GM18861 (cell line): ENCODE data around the gene ARMC9.
"Not testable (repeated sequence)": the region's sequence is repeated elsewhere in the genome, so short reads cannot be mapped to it uniquely, and the experiment has no call there.

Experiments
- ATAC-seq: cut with Tn5 transposase; IDR thresholded peaks from one replicate; pipeline ENCODE4 v1.9.1; 2021; ENCODE audit not compliant: unreplicated experiment

The ARMC9 gene

DNA sequence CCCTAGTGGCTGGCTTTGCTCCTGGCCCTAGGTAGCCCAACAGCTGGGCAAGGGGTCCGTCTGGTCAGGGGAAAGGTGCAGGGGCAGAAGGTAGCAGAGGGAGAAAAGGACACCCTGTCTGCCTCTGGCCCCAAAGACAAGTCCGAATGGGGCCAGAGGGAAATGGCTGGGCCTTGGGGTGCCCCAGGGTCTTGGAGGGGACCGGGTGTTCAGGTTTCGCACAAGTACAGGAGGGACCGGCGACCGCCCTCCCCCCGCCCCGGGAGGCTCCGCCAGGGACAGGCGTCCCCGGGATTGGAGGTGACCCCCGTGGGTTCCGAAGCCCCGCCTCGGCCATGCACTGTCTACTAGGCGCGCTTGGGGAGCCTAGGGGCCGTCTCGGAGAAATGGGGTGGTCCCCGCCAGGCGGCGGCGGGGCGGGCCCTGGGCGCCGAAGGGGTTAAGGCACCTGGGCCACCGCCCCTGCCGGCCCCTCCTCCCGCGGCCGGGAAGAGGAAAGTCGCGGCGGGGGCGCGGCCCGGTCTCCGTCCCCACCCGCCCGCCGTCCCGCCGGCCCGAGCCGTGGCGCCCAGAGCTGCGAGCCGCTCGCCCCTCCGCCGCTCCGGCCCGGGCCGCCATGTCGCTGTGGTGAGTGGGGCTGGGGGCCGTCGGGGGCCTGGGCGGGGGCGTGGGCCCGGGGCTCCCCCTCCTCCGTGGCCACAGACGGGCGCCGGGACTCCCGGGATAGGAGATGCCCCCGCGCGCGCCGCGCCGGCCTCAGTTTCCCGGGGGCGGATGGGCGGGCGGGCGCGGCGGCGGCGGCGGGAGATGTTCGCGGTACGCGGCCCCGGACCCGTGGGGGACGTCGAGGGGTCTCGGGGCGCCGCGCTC is 197.0 kb downstream of the ARMC9 start, which contains the start of gene B3GNT7:
TSS of gene B3GNT7 (plus strand) at position 523 of the 870 bp plus-strand sequence. CDS start at position 617, 94 bp downstream.
- ATAC-seq, result no peak

DNA sequence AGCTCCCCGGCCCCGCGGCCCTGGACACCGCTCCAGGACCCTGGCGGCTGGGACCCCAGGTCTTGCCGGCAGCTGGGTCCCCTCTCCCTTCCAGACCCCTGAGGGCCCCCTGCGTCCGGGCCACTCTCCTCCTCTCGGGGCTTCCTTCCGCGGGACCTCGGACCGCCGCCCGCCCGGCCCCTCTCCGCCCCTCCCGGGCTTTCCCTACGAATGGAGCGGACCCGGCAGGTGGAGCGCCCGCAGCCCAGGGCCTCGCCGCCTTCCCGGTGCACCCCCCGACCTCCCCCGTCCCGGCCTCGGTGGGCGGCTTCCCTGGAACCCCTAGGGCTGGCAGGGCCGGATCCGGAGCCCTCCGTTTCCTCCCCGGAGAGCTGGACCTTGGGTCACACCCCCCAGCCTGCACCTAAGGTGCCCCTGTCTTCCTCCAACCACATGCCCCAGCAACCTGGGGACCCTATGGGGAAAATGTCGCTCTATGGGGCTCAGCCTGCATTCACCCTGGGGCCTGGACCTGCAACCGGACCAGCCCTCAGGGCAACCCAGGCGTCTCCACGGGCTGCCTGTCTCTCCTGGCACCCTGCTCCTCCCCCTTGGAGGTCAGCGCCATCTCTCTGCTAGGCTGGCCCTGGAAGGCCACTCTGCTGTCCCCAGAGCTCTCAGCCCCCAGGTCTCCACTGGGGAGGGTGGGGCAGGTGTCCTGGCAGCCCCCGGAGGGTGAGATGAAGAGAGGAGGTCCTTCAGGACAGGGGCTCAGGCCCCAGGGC is 197.8 kb downstream of the ARMC9 start:
- ATAC-seq, result no peak

DNA sequence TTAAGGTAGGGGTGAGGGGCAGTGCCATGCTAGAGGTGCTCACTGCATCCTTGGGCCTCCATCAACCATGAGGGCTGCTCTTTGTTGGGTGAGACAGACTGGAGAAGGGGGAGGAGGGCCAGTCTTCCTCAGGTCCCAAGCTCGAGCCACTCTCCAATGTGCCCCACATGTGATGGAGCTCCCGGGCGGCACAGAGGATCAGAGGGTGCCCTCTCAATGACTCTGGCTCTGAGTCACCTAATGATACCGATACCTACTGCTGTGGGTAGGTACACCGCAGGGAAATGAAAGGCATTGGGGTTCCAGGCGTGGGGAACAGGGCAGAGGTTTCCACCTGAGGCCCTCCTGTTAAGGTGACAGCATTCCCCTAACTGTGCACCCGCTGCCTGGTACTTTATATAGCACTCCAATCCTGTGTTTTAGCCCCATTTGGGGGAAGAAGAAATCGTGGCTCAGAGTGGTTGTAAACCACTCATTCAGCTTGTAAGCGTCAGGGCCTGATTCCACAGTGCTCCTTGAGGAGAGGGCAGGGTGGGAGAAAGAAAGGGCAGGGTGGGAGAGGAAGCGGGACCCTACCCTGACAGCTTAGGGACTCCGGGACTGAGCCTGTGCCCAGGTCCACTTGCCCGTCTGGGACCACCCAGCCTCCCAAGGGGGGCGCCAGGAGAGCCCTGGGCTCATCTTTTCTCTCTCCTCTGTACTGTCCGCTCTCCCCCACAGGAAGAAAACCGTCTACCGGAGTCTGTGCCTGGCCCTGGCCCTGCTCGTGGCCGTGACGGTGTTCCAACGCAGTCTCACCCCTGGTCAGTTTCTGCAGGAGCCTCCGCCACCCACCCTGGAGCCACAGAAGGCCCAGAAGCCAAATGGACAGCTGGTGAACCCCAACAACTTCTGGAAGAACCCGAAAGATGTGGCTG is 198.8 kb downstream of the ARMC9 start:
- ATAC-seq, result no peak

DNA sequence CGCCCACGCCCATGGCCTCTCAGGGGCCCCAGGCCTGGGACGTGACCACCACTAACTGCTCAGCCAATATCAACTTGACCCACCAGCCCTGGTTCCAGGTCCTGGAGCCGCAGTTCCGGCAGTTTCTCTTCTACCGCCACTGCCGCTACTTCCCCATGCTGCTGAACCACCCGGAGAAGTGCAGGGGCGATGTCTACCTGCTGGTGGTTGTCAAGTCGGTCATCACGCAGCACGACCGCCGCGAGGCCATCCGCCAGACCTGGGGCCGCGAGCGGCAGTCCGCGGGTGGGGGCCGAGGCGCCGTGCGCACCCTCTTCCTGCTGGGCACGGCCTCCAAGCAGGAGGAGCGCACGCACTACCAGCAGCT is 199.5 kb downstream of the ARMC9 start:
- no peak for ATAC-seq

DNA sequence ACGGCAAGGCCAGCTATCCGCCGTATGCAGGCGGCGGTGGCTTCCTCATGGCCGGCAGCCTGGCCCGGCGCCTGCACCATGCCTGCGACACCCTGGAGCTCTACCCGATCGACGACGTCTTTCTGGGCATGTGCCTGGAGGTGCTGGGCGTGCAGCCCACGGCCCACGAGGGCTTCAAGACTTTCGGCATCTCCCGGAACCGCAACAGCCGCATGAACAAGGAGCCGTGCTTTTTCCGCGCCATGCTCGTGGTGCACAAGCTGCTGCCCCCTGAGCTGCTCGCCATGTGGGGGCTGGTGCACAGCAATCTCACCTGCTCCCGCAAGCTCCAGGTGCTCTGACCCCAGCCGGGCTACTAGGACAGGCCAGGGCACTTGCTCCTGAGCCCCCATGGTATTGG is 200.2 kb downstream of the ARMC9 start:
- ATAC-seq, result no peak

DNA sequence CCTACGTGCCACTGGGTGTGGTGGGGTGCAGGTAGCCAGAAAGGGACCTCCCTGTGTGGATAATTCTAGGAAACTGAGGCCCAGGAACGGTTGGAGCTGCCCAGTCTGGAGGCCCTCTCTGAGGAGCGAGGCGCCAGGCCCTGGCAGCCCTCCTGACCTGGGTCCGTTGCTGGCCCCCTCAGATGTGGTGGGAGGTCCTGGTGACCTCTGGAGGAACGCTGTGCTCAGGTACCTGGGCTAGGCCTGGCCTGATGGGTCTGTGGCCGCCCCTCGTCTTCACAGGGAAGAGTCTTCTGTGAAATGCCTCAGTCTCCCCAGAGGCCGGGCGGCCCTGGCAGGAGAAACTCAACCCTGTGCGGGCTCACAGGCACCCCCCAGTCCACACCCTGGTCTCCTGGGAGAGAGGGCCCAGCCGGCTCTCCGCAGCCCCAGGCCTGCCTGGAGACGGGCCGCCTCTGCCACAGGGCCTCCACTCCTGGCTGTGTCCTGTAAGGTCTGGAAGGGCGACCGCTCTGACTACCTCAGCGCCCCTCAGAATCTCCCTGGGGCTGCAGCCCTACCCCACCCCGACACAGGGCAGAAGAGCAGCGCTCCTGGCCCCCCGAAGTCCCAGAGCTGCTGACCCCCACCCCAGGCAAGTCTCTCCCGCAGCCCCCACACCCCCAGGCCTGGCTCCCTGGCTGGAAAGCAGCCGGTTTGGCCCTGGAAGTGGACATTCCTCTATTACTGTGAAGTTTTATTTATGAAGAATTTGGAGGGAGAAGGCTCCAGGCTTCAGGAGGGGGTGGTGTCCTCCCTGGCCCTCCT is 200.8 kb downstream of the ARMC9 start:
- no peak for ATAC-seq

DNA sequence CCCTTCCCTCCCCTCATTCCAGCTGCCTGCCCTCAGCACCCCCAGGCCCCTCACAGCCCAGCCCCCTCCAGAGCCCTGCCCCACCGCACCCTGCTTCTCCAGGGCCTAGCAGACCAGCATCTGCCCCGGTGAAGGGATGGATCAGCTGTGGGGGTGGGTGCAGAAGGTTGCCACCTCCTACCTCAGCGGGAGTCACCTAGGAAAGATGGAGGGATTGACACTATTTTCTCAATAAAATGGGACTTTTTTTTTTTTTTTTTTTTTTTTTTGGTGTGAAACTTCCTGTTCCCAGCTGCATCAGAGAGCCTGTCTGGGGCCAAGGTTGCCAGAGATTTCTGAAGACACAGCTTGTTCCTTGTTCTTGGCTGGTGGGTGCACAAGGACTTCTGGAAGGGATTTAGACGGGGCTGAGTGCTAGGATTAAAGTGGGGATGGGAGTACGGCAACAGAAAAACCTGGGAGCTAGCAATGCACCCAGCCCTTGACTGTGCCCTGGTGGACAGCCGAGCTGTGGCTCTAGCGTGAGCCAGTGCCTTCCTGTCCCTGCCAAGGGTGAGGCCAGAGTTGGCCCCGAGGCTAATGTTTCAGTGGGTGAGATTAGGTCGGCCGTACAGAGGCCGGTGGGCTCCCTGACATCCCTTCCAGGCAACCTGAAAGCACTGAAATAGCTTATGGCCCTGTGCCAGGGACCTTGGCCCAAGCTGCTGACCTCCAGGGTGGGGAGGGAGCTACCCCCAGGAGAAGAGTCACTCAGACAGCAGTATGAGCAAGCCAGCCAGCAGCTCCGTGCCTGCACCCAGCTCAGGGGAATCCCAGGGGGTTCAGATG is 201.6 kb downstream of the ARMC9 start:
- ATAC-seq, result no peak

DNA sequence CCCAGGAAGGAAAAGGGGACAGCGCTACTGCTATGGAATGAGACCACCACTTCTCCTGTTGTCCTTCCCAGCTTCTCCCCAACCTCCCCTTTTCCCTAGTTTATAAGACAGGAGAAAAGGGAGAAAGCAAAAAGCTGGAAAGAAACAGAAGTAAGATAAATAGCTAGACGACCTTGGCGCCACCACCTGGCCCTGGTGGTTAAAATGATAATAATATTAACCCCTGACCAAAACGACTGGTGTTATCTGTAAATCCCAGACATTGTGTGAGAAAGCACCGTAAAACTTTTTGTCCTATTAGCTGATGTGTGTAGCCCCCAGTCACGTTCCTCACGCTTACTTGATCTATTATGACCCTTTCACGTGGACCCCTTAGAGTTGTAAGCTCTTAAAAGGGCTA is 202.2 kb downstream of the ARMC9 start:
- not testable (repeated sequence) for ATAC-seq

DNA sequence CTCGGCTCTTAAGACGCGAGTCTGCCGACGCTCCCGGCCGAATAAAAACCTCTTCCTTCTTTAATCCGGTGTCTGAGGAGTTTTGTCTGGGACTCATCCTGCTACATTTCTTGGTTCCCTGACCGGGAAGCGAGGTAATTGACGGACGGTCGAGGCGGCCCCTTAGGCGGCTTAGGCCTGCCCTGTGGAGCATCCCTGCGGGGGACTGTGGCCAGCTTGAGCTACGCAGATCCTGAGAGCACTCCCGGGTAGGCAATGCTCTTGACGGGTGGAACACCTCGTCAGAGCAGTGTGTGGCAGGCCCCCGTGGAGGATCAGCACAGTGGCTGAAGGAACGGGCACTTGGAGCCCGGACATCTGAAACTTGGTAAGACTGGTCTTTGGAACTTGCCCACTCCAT is 202.7 kb downstream of the ARMC9 start:
- ATAC-seq, result not testable (repeated sequence)

DNA sequence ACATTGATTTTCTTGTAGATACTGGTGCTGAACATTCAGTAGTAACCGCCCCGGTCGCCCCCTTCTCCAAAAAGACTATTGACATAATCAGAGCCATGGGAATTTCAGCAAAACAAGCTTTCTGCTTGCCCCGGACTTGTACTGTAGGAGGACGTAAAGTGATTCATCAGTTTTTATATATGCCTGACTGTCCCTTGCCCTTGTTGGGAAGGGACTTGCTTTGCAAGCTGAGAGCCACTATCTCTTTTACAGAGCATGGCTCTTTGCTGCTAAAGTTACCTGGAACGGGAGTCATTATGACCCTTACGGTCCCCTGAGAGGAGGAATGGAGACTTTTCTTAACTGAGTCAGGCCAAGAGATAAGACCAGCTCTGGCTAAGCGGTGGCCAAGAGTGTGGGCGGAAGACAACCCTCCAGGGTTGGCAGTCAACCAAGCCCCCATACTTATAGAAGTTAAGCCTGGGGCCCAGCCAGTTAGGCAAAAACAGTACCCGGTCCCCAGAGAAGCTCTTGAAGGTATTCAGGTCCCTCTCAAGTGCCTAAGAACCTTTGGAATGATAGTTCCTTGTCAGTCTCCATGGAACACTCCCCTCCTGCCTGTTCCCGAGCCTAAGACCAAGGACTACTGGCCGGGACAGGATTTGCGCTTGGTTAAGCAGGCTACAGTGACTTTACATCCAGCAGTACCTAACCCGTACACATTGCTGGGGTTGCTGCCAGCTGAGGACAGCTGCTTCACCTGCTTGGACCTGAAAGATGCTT is 205.2 kb downstream of the ARMC9 start:
- not testable (repeated sequence) for ATAC-seq

DNA sequence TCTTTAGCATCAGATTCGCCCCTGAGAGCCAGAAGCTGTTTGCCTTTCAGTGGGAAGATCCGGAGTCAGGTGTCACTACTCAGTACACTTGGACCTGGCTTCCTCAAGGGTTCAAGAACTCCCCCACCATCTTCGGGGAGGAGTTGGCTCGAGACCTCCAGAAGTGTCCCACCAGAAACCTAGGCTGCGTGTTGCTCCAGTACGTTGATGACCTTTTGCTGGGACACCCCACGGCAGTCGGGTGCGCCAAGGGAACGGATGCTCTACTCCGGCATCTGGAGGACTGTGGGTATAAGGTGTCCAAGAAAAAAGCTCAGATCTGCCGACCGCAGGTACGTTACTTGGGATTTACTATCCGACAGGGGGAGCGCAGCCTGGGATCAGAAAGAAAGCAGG is 205.8 kb downstream of the ARMC9 start:
- not testable (repeated sequence) for ATAC-seq

DNA sequence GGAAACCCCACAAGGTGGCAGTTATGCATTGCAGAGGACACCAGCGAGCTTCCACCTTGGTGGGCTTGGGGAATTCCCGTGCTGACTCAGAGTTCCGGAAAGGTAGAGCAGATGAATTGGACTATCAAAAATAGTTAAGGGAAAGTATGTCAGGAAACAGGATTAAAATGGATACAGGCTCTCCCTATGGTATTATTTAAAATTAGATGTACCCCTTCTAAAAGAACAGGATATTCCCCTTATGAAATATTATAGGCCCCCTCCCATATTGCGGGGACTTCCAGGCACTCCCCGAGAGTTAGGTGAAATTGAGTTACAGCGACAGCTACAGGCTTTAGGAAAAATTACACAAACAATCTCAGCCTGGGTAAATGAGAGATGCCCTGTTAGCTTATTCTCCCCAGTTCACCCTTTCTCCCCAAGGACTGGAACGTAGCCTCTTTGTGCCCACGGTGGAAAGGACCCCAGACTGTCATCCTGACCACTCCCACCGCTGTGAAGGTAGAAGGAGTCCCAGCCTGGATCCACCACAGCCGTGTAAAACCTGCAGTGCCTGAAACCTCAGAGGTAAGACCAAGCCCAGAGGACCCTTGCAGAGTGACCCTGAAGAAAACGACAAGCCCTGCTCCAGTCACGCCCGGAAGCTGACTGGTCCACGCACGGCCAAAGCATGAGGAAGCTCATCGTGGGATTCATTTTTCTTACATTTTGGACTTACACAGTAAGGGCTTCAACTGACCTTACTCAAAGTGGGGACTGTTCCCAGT is 207.4 kb downstream of the ARMC9 start:
- ATAC-seq, result not testable (repeated sequence)

DNA sequence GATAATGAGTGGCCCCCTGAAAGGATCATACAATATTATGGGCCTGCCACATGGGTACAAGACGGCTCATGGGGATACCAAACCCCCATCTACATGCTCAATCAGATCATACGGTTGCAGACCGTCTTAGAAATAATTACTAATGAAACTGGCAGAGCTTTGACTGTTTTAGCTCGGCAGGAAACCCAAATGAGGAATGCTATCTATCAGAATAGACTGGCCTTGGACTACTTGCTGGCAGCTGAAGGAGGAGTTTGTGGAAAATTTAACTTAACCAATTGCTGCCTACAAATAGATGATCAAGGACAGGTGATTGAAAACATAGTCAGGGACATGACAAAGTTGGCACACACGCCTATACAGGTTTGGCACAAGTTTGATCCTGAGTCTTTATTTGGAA is 209.3 kb downstream of the ARMC9 start:
- not testable (repeated sequence) for ATAC-seq

DNA sequence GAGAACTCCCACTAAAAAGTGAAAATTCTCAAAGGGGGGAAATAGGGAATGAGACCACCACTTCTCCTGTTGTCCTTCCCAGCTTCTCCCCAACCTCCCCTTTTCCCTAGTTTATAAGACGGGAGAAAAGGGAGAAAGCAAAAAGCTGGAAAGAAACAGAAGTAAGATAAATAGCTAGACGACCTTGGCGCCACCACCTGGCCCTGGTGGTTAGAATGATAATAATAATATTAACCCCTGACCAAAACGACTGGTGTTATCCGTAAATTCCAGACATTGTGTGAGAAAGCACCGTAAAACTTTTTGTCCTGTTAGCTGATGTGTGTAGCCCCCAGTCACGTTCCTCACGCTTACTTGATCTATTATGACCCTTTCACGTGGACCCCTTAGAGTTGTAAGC is 209.9 kb downstream of the ARMC9 start:
- ATAC-seq, result not testable (repeated sequence)

DNA sequence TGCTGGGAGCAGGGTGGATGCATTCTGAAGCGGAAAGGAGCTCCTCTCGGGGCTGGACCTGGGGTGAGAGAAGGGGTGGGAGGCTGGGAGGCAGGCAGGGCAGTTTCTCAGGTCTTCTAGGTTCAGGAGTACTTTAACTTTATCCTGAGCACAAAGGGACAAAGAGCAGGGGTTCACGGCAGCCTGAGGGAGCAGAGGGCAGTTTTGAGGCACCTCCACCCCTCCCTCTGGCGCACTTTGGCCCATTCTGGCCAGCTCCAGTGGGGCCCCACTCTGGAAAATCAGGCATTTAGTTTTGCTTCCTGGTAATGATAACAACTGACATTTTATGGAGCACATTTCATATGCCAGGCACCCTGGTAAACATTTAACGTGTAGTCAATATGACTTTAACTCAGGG is 211.3 kb downstream of the ARMC9 start:
- no peak for ATAC-seq

DNA sequence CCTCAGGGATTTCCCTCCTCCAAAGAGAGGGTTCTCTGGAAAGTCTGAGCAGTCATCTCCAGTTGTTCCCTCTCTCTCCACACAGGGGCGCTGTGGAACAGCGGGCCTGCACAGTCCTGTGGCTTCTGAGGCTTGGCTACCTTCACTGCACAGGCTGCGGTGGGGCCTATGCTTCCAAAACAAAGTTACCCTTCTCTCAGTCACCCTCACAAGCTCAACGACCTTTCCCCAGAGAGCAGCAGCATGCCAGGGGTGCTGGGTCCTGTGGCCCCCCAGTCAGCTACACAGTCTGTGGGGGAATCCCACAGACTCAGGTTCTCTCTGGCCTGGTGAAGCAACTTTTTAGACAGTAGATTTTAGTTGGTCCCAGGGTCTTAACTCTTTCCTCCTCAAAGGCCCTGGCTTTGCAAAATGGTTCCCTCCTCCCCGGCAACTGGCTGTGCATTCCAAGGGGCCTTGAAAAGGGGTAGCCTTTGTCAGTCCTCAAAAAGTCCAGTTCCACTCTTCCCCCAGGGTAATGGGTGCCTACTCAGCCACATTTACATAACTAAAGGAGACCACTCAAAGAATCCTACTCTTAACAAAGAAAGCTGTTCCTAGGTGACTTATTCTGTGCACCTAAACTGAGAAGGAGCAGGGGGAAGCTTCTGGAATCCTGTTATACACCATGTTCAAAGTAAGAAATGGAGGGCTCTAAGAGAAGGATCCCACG is 212.0 kb downstream of the ARMC9 start:
- ATAC-seq, result no peak

DNA sequence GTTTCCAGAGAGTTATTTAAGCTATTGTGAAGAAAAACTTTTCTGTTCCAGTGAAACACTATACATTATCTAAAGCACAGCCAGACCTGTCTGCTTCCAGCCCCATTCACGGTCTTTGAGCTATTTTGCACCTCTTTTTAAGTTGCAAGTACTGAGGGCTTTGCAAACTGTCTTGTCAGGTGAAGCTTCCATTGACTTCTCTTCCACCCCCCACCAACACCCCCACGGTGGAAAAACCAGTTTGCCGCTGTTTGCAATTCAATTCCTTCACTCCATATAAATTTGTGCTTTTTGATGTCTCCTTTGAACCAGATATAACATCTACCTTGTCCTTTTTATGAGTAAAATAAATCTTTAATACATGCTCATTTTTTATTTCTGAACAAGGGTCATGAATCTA is 212.8 kb downstream of the ARMC9 start:
- no peak for ATAC-seq
